HL-60 (cell line): ENCODE measurements around the gene AFTPH. TPM values are rescaled to one million over a fixed set of nuclear protein-coding genes. Genes with fewer than 3 reads are reported as not detected.

Source experiments
- microRNA-seq: library from miRNA; unstranded; fragments of <30 nt; microRNA quantifications from one replicate; pipeline ENCODE4, GENCODE V29; 2018

The AFTPH gene

Small RNA genes lying within 50 kb of the gene (microRNA-seq; reads per million reads assigned to microRNA genes)
- gene MIR4434 = not detected
